HCT116 (cell line): ENCODE results near the gene FTO. TPM values are rescaled to one million over a fixed set of nuclear protein-coding genes. Genes with fewer than 3 reads are reported as not detected.

Experiments used
- ATAC-seq: fragments of 200-7000 bp; cut with Tn5 transposase; 2 replicates; pipeline ENCODE4 v1.9.1; 2020; ENCODE audit warnings: mild to moderate bottlenecking, moderate library complexity
- BruUV-seq: library from RNA; stranded (reverse); fragments of 400-500 nt; replicated peaks from 2 replicates; lab custom pipeline; 2021; lab: Mats Ljungman, UMichigan
- CTCF ChIA-PET: fragments of 300-600 bp; sonication (Branson Sonifier 250); formaldehyde crosslinking; loops from one replicate; lab custom pipeline; 2021; ENCODE audit warnings: antibody characterized with exemption; lab: Charles Lee
- POLR2A ChIA-PET: fragments of 300-600, 350-600 bp; sonication (Branson Sonifier 250); formaldehyde crosslinking; loops from one replicate; lab custom pipeline; 2021; ENCODE audit warnings: antibody characterized with exemption; lab: Charles Lee
- RAD21 ChIA-PET, 2 experiments: fragments of 300-600 bp; sonication (Branson Sonifier 250); formaldehyde crosslinking; loops; one replicate each; lab custom pipeline; 2023; ENCODE audit warnings: low total read pairs in 2 of 2; ENCODE audit not compliant: uncharacterized antibody in 2 of 2, unreplicated experiment in 2 of 2, low non-redundant PET in 1 of 2; lab: Charles Lee
- DNase-seq: peaks from one replicate; pipeline ENCODE4 v3.0.0-alpha.2; 2010; ENCODE audit warnings: low read depth, low spot score
- H2AFZ ChIP-seq: fragments of 200-600 bp; shearing (Covaris generic), sonication (generic); 2 replicates; pipeline ENCODE4 v1.6.1; 2017; ENCODE audit warnings: low read depth, mixed run types, mixed read lengths, antibody characterized with exemption, low read length; ENCODE audit not compliant: poor library complexity, severe bottlenecking
- H3K27ac ChIP-seq: 2 replicates; pipeline ENCODE4 v1.5.1; 2012; ENCODE audit warnings: low read depth, low read length
- H3K27me3 ChIP-seq: fragments of 200-600 bp; sonication (generic); 2 replicates; pipeline ENCODE4 v1.6.1; 2016; ENCODE audit warnings: mixed run types, low read length, mixed read lengths; ENCODE audit not compliant: insufficient read depth
- H3K36me3 ChIP-seq, 2 experiments: fragments of 200-500 bp in 1 of 2; fragments of 200-600 bp in 1 of 2; sonication (Bioruptor generic) in 1 of 2; sonication (generic) in 1 of 2; 2 replicates each; pipeline versions ENCODE4 v1.5.1 to v1.6.1; 2014 to 2016; ENCODE audit warnings: low read length in 2 of 2, inconsistent platforms in 1 of 2, mixed read lengths in 1 of 2, mixed run types in 1 of 2; ENCODE audit not compliant: insufficient read depth in 2 of 2, control insufficient read depth in 1 of 2
- H3K4me1 ChIP-seq, 2 experiments: fragments of 200-600 bp in 1 of 2; sonication (generic) in 1 of 2; 2 replicates each; pipeline versions ENCODE4 v1.5.1 to v1.6.1; 2012 to 2017; ENCODE audit warnings: low read length in 2 of 2, inconsistent platforms in 1 of 2, mild to moderate bottlenecking in 1 of 2, mixed read lengths in 1 of 2, mixed run types in 1 of 2, moderate library complexity in 1 of 2; ENCODE audit not compliant: insufficient read depth in 2 of 2, control insufficient read depth in 1 of 2
- H3K4me2 ChIP-seq: fragments of 200-600 bp; sonication (generic); 2 replicates; pipeline ENCODE4 v1.6.1; 2017; ENCODE audit warnings: mixed run types, low read length, mixed read lengths
- H3K4me3 ChIP-seq, 2 experiments: fragments of 200-600 bp in 1 of 2; sonication (generic) in 1 of 2; replicated peaks in 1 of 2; 2 replicates each; pipeline ENCODE4 v1.5.1; 2011 to 2016; ENCODE audit warnings: low read length in 2 of 2, control low read depth in 1 of 2, low read depth in 1 of 2, mild to moderate bottlenecking in 1 of 2, mixed read lengths in 1 of 2, mixed run types in 1 of 2
- H3K79me2 ChIP-seq: fragments of 200-600 bp; sonication (generic); 2 replicates; pipeline ENCODE4 v1.6.1; 2017; ENCODE audit warnings: mild to moderate bottlenecking, mixed run types, low read length, moderate library complexity, mixed read lengths; ENCODE audit not compliant: insufficient read depth
- H3K9ac ChIP-seq: fragments of 200-600 bp; sonication (generic); 2 replicates; pipeline ENCODE4 v1.6.1; 2016; ENCODE audit warnings: low read length, mixed read lengths
- H3K9me2 ChIP-seq: fragments of 200-600 bp; sonication (generic), shearing (Covaris generic); 2 replicates; pipeline ENCODE4 v1.6.1; 2017; ENCODE audit warnings: mixed run types, mild to moderate bottlenecking, moderate library complexity; ENCODE audit not compliant: insufficient read depth
- H3K9me3 ChIP-seq, 2 experiments: fragments of 200-500 bp in 1 of 2; fragments of 200-600 bp in 1 of 2; sonication (Bioruptor generic) in 1 of 2; sonication (generic) in 1 of 2; 2 replicates each; pipeline ENCODE4 v1.6.1; 2014 to 2017; ENCODE audit warnings: low read length in 2 of 2, mixed read lengths in 2 of 2, inconsistent platforms in 1 of 2, low read depth in 1 of 2, mild to moderate bottlenecking in 1 of 2, mixed run types in 1 of 2, moderate library complexity in 1 of 2; ENCODE audit not compliant: control insufficient read depth in 1 of 2, insufficient read depth in 1 of 2
- H4K20me1 ChIP-seq: fragments of 200-600 bp; sonication (generic), shearing (Covaris generic); 2 replicates; pipeline ENCODE4 v1.6.1; 2017; ENCODE audit warnings: mixed run types, mild to moderate bottlenecking, moderate library complexity; ENCODE audit not compliant: insufficient read depth
- CTCF ChIP-seq, 3 experiments: fragments of 200-600 bp in 1 of 3; sonication (generic) in 1 of 3; IDR thresholded peaks in 2 of 3; conservative IDR thresholded peaks in 1 of 3; 2 replicates each; pipeline ENCODE4 v1.5.1; 2012 to 2017; ENCODE audit warnings: low read depth in 2 of 3, low read length in 2 of 3, antibody characterized with exemption in 1 of 3, borderline replicate concordance in 1 of 3, control low read depth in 1 of 3, mild to moderate bottlenecking in 1 of 3, mixed read lengths in 1 of 3, mixed run types in 1 of 3, moderate library complexity in 1 of 3; ENCODE audit not compliant: insufficient read depth in 1 of 3
- EGR1 ChIP-seq: IDR thresholded peaks from 2 replicates; pipeline ENCODE4 v1.6.1; 2012; ENCODE audit warnings: low read depth
- ELF1 ChIP-seq: IDR thresholded peaks from 2 replicates; pipeline ENCODE4 v1.6.1; 2012; ENCODE audit warnings: low read depth, borderline replicate concordance
- EZH2phosphoT487 ChIP-seq: fragments of 200-600 bp; IDR thresholded peaks from 2 replicates; pipeline ENCODE4 v1.6.1; 2018; ENCODE audit warnings: antibody characterized with exemption, borderline replicate concordance
- FOSL1 ChIP-seq: IDR thresholded peaks from 2 replicates; pipeline ENCODE4 v1.6.1; 2012; ENCODE audit warnings: low read depth
- POLR2AphosphoS5 ChIP-seq: IDR thresholded peaks from 2 replicates; pipeline ENCODE4 v1.6.1; 2011; ENCODE audit warnings: mild to moderate bottlenecking, low read depth, low read length, moderate library complexity
- TCF7L2 ChIP-seq: IDR thresholded peaks from 2 replicates; pipeline ENCODE4 v1.7.0; 2011; ENCODE audit warnings: borderline replicate concordance, inconsistent platforms; ENCODE audit not compliant: insufficient read depth, insufficient read length; ENCODE audit errors: extremely low read depth
- YY1 ChIP-seq: IDR thresholded peaks from 2 replicates; pipeline ENCODE4 v1.6.1; 2011; ENCODE audit warnings: low read length, low read depth, moderate library complexity, mild to moderate bottlenecking; ENCODE audit not compliant: insufficient replicate concordance; ENCODE audit errors: extremely low read depth
- ZBTB33 ChIP-seq: IDR thresholded peaks from 2 replicates; pipeline ENCODE4 v1.6.1; 2011; ENCODE audit warnings: mild to moderate bottlenecking, low read length, moderate library complexity; ENCODE audit not compliant: insufficient replicate concordance; ENCODE audit errors: extremely low read depth
- ZFX ChIP-seq: fragments of 450-650 bp; IDR thresholded peaks from 2 replicates; pipeline ENCODE4 v1.6.1; 2017
- intact Hi-C: fragments of 100-400 bp; cut with micrococcal nuclease; formaldehyde crosslinking; loops from 2 replicates; pipeline ENCODE4 v1.10.0; 2022
- total RNA-seq: library from RNA; stranded (reverse); gene quantifications from one replicate; pipeline ENCODE4 v1.2.1, GENCODE V29; 2021; ENCODE audit not compliant: unreplicated experiment

FTO gene
- total RNA-seq, 1 experiment from 2014 or later: 55.2 TPM

- no peaks in the 10 kb centered on the region for H3K4me1 ChIP-seq
- peaks cover 26% of the 10 kb centered on the region for H3K27me3 ChIP-seq
- no peak for TF ChIP-seq TCF7L2
- TF ChIP-seq ELF1: no peak
- no peak for TF ChIP-seq EZH2phosphoT487
- TF ChIP-seq FOSL1: no peak
- no peak for TF ChIP-seq EGR1
- TF ChIP-seq YY1: no peak
- TF ChIP-seq CTCF (IDR thresholded peaks at IDR 0.05 in 2 of 3, conservative IDR thresholded peaks at IDR 0.05 in 1 of 3; ENCODE audit: borderline replicate concordance in 1 of 3, insufficient read depth in 1 of 3, low read depth in 2 of 3, low read length in 2 of 3): no peak
- no peak for TF ChIP-seq POLR2AphosphoS5
- TF ChIP-seq ZBTB33: no peak
- no peak for TF ChIP-seq ZFX
- ATAC-seq: no peak
- BruUV-seq: no TSS peak
- ChIA-PET POLR2A (no interaction called here), RAD21 (no interaction called here), CTCF (no interaction called here)
- H3K4me2 ChIP-seq: no peak overlapping the region
- intact Hi-C loops: no loop called here
- H3K9me2 ChIP-seq: no peaks in the 10 kb centered on the region
- H3K9me3 ChIP-seq: no peaks in the 10 kb centered on the region
- H3K9ac ChIP-seq: no peak overlapping the region
- no peak overlapping the region for H3K4me3 ChIP-seq
- no peaks in the 10 kb centered on the region for H3K79me2 ChIP-seq
- H2AFZ ChIP-seq: no peak overlapping the region
- no peak overlapping the region for H3K27ac ChIP-seq
- DNase-seq: no peak
- no peaks in the 10 kb centered on the region for H3K36me3 ChIP-seq
- H4K20me1 ChIP-seq: no peaks in the 10 kb centered on the region
These were observed 419.8 kb downstream of the FTO start for GRCh38 chr16:54123766-54124165.
